IMR-90 (cell line): Measurements from ENCODE around the gene NNMT. TPM values are rescaled to one million over a fixed set of nuclear protein-coding genes. Genes with fewer than 3 reads are reported as not detected.

Source experiments
- ATAC-seq: fragments of 200-7000 bp; cut with Tn5 transposase; 2 replicates; pipeline ENCODE4 v1.9.1; 2020; ENCODE audit warnings: low read depth, mild to moderate bottlenecking, moderate library complexity
- BruUV-seq: library from RNA; stranded (reverse); fragments of 400-500 nt; replicated peaks from 2 replicates; lab custom pipeline; 2021; lab: Mats Ljungman, UMichigan
- CTCF ChIA-PET: fragments of 300-600 bp; formaldehyde crosslinking; extraction: SDS; loops from one replicate; lab custom pipeline; 2021; ENCODE audit warnings: antibody characterized with exemption; lab: Yijun Ruan, JAX
- POLR2A ChIA-PET: fragments of 300-600 bp; sonication (Branson Sonifier 250); formaldehyde crosslinking; loops from one replicate; lab custom pipeline; 2022; ENCODE audit warnings: antibody characterized with exemption; ENCODE audit not compliant: unreplicated experiment; lab: Charles Lee
- DNase-seq: peaks from one replicate; pipeline ENCODE4 v3.0.0; 2013
- H2AFZ ChIP-seq: replicated peaks from 2 replicates; pipeline ENCODE3; 2013; ENCODE audit warnings: low read length, mild to moderate bottlenecking; ENCODE audit not compliant: poor library complexity
- H2AK5ac ChIP-seq: 2 replicates; pipeline ENCODE4 v1.6.1; 2013; ENCODE audit warnings: low read depth, low read length, inconsistent platforms
- H2AK9ac ChIP-seq: replicated peaks from 2 replicates; pipeline ENCODE3; 2013; ENCODE audit warnings: mild to moderate bottlenecking, low read depth, low read length, moderate library complexity; ENCODE audit not compliant: poor library complexity
- H2BK120ac ChIP-seq: 2 replicates; pipeline ENCODE4 v1.6.1; 2013; ENCODE audit warnings: low read depth, low read length, inconsistent platforms
- H2BK15ac ChIP-seq: 3 replicates; pipeline ENCODE4 v1.6.1; 2013; ENCODE audit warnings: low read depth, low read length, inconsistent platforms
- H2BK20ac ChIP-seq: 2 replicates; pipeline ENCODE4 v1.6.1; 2013; ENCODE audit warnings: low read depth, mild to moderate bottlenecking, inconsistent platforms, low read length, moderate library complexity
- H2BK5ac ChIP-seq: 2 replicates; pipeline ENCODE4 v1.6.1; 2013; ENCODE audit warnings: mild to moderate bottlenecking, low read depth, low read length, inconsistent platforms; ENCODE audit not compliant: poor library complexity, severe bottlenecking
- H3K14ac ChIP-seq: replicated peaks from 2 replicates; pipeline ENCODE4 v1.6.1; 2013; ENCODE audit warnings: low read depth, low read length, inconsistent platforms
- H3K18ac ChIP-seq: 2 replicates; pipeline ENCODE4 v1.6.1; 2013; ENCODE audit warnings: low read depth, low read length, control low read depth
- H3K23ac ChIP-seq: 2 replicates; pipeline ENCODE4 v1.6.1; 2013; ENCODE audit warnings: low read depth, low read length, inconsistent platforms
- H3K27ac ChIP-seq: 2 replicates; pipeline ENCODE4 v1.5.1; 2013; ENCODE audit warnings: mild to moderate bottlenecking, control low read depth, low read length; ENCODE audit not compliant: insufficient read depth
- H3K27me3 ChIP-seq: 2 replicates; pipeline ENCODE4 v1.6.1; 2013; ENCODE audit warnings: low read length; ENCODE audit not compliant: control insufficient read depth, insufficient read depth
- H3K36me3 ChIP-seq: 2 replicates; pipeline ENCODE4 v1.6.1; 2013; ENCODE audit warnings: low read length, mixed read lengths; ENCODE audit not compliant: control insufficient read depth, insufficient read depth
- H3K4ac ChIP-seq: 2 replicates; pipeline ENCODE4 v1.6.1; 2013; ENCODE audit warnings: low read depth, low read length, inconsistent platforms
- H3K4me1 ChIP-seq: 2 replicates; pipeline ENCODE4 v1.6.1; 2013; ENCODE audit warnings: low read length, mixed read lengths; ENCODE audit not compliant: control insufficient read depth, insufficient read depth
- H3K4me2 ChIP-seq: 2 replicates; pipeline ENCODE4 v1.6.1; 2013; ENCODE audit warnings: low read depth, mild to moderate bottlenecking, control low read depth, low read length, moderate library complexity
- H3K4me3 ChIP-seq: 2 replicates; pipeline ENCODE4 v1.5.1; 2013; ENCODE audit warnings: low read depth, mild to moderate bottlenecking, control low read depth, low read length, moderate library complexity; ENCODE audit not compliant: insufficient read depth
- H3K56ac ChIP-seq: 2 replicates; pipeline ENCODE4 v1.6.1; 2013; ENCODE audit warnings: low read length, inconsistent platforms; ENCODE audit not compliant: insufficient read depth; ENCODE audit errors: extremely low read depth
- H3K79me1 ChIP-seq, 2 experiments: 2 replicates each; pipeline ENCODE4 v1.6.1; 2013; ENCODE audit warnings: low read length in 2 of 2, inconsistent platforms in 1 of 2, low read depth in 1 of 2
- H3K9ac ChIP-seq: 2 replicates; pipeline ENCODE4 v1.6.1; 2013; ENCODE audit warnings: low read depth, low read length, control low read depth
- H3K9me1 ChIP-seq: 2 replicates; pipeline ENCODE4 v1.6.1; 2013; ENCODE audit warnings: low read length, inconsistent platforms; ENCODE audit not compliant: insufficient read depth
- H3K9me3 ChIP-seq: 2 replicates; pipeline ENCODE4 v1.6.1; 2013; ENCODE audit warnings: low read length; ENCODE audit not compliant: control insufficient read depth, insufficient read depth
- H4K20me1 ChIP-seq: 2 replicates; pipeline ENCODE4 v1.6.1; 2013; ENCODE audit warnings: low read length, inconsistent platforms; ENCODE audit not compliant: insufficient read depth
- H4K5ac ChIP-seq: 2 replicates; pipeline ENCODE4 v1.6.1; 2013; ENCODE audit warnings: mild to moderate bottlenecking, low read depth, low read length, control low read depth
- H4K8ac ChIP-seq, 2 experiments: 2 replicates each; pipeline ENCODE4 v1.6.1; 2013; ENCODE audit warnings: low read depth in 2 of 2, low read length in 2 of 2, control low read depth in 1 of 2, inconsistent platforms in 1 of 2
- H4K91ac ChIP-seq: 2 replicates; pipeline ENCODE4 v1.6.1; 2013; ENCODE audit warnings: low read depth, low read length, inconsistent platforms; ENCODE audit not compliant: insufficient read depth
- BHLHE40 ChIP-seq: fragments of 150-350 bp; IDR thresholded peaks from 2 replicates; pipeline ENCODE4 v1.6.1; 2016; ENCODE audit warnings: mild to moderate bottlenecking, low read depth, low read length
- CEBPB ChIP-seq: IDR thresholded peaks from 2 replicates; pipeline ENCODE4 v1.6.1; 2012; ENCODE audit warnings: low read depth, low read length, improper control_type of control experiment
- CHD1 ChIP-seq: IDR thresholded peaks from 2 replicates; pipeline ENCODE4 v1.6.1; 2012; ENCODE audit warnings: low read depth, low read length, improper control_type of control experiment
- FOS ChIP-seq: fragments of 150-350 bp; IDR thresholded peaks from 2 replicates; pipeline ENCODE4 v1.6.1; 2016; ENCODE audit warnings: low read depth, low read length
- MAFK ChIP-seq: IDR thresholded peaks from 2 replicates; pipeline ENCODE4 v1.6.1; 2012; ENCODE audit warnings: low read depth, low read length, improper control_type of control experiment
- MAZ ChIP-seq: IDR thresholded peaks from 2 replicates; pipeline ENCODE4 v1.6.1; 2012; ENCODE audit warnings: low read depth, mild to moderate bottlenecking, low read length, improper control_type of control experiment, moderate library complexity, borderline replicate concordance
- MXI1 ChIP-seq: IDR thresholded peaks from 2 replicates; pipeline ENCODE4 v1.6.1; 2012; ENCODE audit warnings: low read depth, mild to moderate bottlenecking, low read length, moderate library complexity, borderline replicate concordance
- NFE2L2 ChIP-seq: fragments of 150-350 bp; IDR thresholded peaks from 2 replicates; pipeline ENCODE4 v1.6.1; 2016; ENCODE audit warnings: low read depth, mild to moderate bottlenecking, low read length
- POLR2A ChIP-seq: IDR thresholded peaks from 2 replicates; pipeline ENCODE4 v1.6.1; 2012; ENCODE audit warnings: mild to moderate bottlenecking, low read depth, low read length
- RAD21 ChIP-seq: IDR thresholded peaks from 2 replicates; pipeline ENCODE4 v1.6.1; 2012; ENCODE audit warnings: low read length, improper control_type of control experiment
- RCOR1 ChIP-seq: IDR thresholded peaks from 2 replicates; pipeline ENCODE4 v1.6.1; 2012; ENCODE audit warnings: mild to moderate bottlenecking, low read length, improper control_type of control experiment; ENCODE audit not compliant: insufficient replicate concordance
- RFX5 ChIP-seq: IDR thresholded peaks from 2 replicates; pipeline ENCODE4 v1.8.0; 2012; ENCODE audit warnings: low read depth, mild to moderate bottlenecking, low read length, moderate library complexity
- SMC3 ChIP-seq: fragments of 150-350 bp; IDR thresholded peaks from 2 replicates; pipeline ENCODE4 v1.6.1; 2016; ENCODE audit warnings: low read depth, mild to moderate bottlenecking, antibody characterized with exemption, low read length, moderate library complexity
- WGBS, 2 experiments: methylation state at CpG; one replicate each; pipeline versions ENCODE4 v1.1.5 to v1.1.7; 2013; ENCODE audit warnings: missing lambda C conversion rate in 2 of 2; ENCODE audit not compliant: insufficient read length in 1 of 2; ENCODE audit errors: extremely low coverage in 2 of 2; 5-methylcytosine and 5-hydroxymethylcytosine counted together
- dilution Hi-C: fragments of 300-500 bp; cut with HindIII; formaldehyde crosslinking; loops from one replicate; pipeline ENCODE4 v1.14.3; 2018; ENCODE audit warnings: low sequenced_read_pairs; ENCODE audit not compliant: unreplicated experiment
- in situ Hi-C: fragments of 300-500 bp; cut with MboI; formaldehyde crosslinking; loops from 3 replicates; pipeline ENCODE4 v1.14.3; 2019; ENCODE audit warnings: low sequenced_read_pairs, inconsistent platforms, mixed read lengths
- intact Hi-C: fragments of 100-400 bp; cut with micrococcal nuclease; formaldehyde crosslinking; loops from 2 replicates; pipeline ENCODE4 v1.10.0; 2022
- polyA plus RNA-seq, 3 experiments: library from polyadenylated mRNA; depleted of rRNA; stranded (reverse); fragments of >200 nt; gene quantifications; 2 replicates each; pipeline ENCODE4 v1.2.3, GENCODE V29; 2012; ENCODE audit warnings: low replicate concordance in 1 of 3
- total RNA-seq: library from RNA; depleted of rRNA; stranded (reverse); fragments of >200 nt; gene quantifications from 2 replicates; pipeline ENCODE4 v1.2.3, GENCODE V29; 2012
- TF ChIP-seq, protein P1 (sequence below): fragments of 150-350 bp; IDR thresholded peaks from 2 replicates; pipeline ENCODE4 v1.6.1; 2016; ENCODE audit warnings: low read depth, mild to moderate bottlenecking, low read length, moderate library complexity, borderline replicate concordance
- TF ChIP-seq, protein P2 (sequence below): fragments of 150-350 bp; IDR thresholded peaks from 2 replicates; pipeline ENCODE4 v1.6.1; 2017; ENCODE audit warnings: mild to moderate bottlenecking, antibody characterized with exemption, low read length, low read depth
- TF ChIP-seq, protein P3 (sequence below): conservative IDR thresholded peaks from 2 replicates; pipeline ENCODE4 v1.5.1; 2012; ENCODE audit warnings: mild to moderate bottlenecking, low read depth, low read length, improper control_type of control experiment

Gene NNMT
- total and polyA plus RNA-seq, 2 of the 4 experiments (the other 2 are of a cell fraction) = 79.7 to 108 TPM

DNA sequence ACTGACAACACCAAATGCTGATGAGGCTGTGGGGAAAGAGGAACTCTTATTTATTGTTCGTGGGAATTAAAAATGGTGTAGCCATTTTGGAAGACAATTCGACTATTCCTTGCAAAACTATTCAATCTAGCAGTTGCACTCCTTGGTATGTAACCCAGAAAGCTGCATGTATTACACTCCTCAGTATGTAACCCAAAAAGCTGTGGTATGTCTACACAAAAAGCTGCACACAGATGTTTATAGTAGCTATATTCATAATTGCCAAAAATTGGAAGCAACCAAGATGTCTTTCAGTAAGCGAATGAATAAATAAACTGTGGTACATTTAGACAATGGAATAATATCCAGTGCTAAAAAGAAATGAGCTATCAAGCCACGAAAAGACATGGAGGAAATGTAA is 4.9 kb downstream of the NNMT start:
- TF ChIP-seq BHLHE40 = no peak
- TF ChIP-seq NFE2L2 = no peak
- TF ChIP-seq RCOR1 = no peak
- no peak for TF ChIP-seq CHD1
- TF ChIP-seq MAFK = no peak
- TF ChIP-seq MAZ = no peak
- no peak for TF ChIP-seq MXI1
- TF ChIP-seq, protein P1, sequence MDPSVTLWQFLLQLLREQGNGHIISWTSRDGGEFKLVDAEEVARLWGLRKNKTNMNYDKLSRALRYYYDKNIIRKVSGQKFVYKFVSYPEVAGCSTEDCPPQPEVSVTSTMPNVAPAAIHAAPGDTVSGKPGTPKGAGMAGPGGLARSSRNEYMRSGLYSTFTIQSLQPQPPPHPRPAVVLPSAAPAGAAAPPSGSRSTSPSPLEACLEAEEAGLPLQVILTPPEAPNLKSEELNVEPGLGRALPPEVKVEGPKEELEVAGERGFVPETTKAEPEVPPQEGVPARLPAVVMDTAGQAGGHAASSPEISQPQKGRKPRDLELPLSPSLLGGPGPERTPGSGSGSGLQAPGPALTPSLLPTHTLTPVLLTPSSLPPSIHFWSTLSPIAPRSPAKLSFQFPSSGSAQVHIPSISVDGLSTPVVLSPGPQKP = no peak
- TF ChIP-seq, protein P2, sequence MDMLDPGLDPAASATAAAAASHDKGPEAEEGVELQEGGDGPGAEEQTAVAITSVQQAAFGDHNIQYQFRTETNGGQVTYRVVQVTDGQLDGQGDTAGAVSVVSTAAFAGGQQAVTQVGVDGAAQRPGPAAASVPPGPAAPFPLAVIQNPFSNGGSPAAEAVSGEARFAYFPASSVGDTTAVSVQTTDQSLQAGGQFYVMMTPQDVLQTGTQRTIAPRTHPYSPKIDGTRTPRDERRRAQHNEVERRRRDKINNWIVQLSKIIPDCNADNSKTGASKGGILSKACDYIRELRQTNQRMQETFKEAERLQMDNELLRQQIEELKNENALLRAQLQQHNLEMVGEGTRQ = no peak
- TF ChIP-seq SMC3 = no peak
- TF ChIP-seq FOS = no peak
- no peak for TF ChIP-seq CEBPB
- TF ChIP-seq RFX5 = no peak
- TF ChIP-seq, protein P3, sequence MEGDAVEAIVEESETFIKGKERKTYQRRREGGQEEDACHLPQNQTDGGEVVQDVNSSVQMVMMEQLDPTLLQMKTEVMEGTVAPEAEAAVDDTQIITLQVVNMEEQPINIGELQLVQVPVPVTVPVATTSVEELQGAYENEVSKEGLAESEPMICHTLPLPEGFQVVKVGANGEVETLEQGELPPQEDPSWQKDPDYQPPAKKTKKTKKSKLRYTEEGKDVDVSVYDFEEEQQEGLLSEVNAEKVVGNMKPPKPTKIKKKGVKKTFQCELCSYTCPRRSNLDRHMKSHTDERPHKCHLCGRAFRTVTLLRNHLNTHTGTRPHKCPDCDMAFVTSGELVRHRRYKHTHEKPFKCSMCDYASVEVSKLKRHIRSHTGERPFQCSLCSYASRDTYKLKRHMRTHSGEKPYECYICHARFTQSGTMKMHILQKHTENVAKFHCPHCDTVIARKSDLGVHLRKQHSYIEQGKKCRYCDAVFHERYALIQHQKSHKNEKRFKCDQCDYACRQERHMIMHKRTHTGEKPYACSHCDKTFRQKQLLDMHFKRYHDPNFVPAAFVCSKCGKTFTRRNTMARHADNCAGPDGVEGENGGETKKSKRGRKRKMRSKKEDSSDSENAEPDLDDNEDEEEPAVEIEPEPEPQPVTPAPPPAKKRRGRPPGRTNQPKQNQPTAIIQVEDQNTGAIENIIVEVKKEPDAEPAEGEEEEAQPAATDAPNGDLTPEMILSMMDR = no peak
- TF ChIP-seq POLR2A = no peak
- TF ChIP-seq RAD21 = no peak
- dilution Hi-C loops = no loop called here
- no peak overlapping the region for H4K8ac ChIP-seq
- peaks cover 6% of the 10 kb centered on the region for H3K9me3 ChIP-seq
- H3K9ac ChIP-seq = no peak overlapping the region
- WGBS, 2 experiments = no CpG with 5 or more reads among the region's 4 CpGs
- no peak overlapping the region for H3K56ac ChIP-seq
- no peak overlapping the region for H4K91ac ChIP-seq
- H2BK20ac ChIP-seq = no peak overlapping the region
- H2BK15ac ChIP-seq = no peak overlapping the region
- ATAC-seq (no peak), DNase-seq (no peak)
- H2AFZ ChIP-seq = no peak overlapping the region
- no peak overlapping the region for H3K18ac ChIP-seq
- H2BK120ac ChIP-seq = no peak overlapping the region
- no peak overlapping the region for H3K14ac ChIP-seq
- H3K4me1 ChIP-seq = peaks cover 9% of the 10 kb centered on the region
- H2AK9ac ChIP-seq = no peak overlapping the region
- no peaks in the 10 kb centered on the region for H3K27me3 ChIP-seq
- intact Hi-C loops = no loop called here
- POLR2A ChIA-PET = no interaction called here
- no peak overlapping the region for H2AK5ac ChIP-seq
- H2BK5ac ChIP-seq = no peak overlapping the region
- H4K20me1 ChIP-seq = peaks cover 3% of the 10 kb centered on the region; the same call in 1 of the 2 replicates
- no peak overlapping the region for H3K4me2 ChIP-seq
- CTCF ChIA-PET = no interaction called here
- no peak overlapping the region for H4K5ac ChIP-seq
- peaks cover 14% of the 10 kb centered on the region for H3K36me3 ChIP-seq
- no peak overlapping the region for H3K4ac ChIP-seq
- in situ Hi-C loops = no loop called here
- peaks cover 20 to 37% of the 10 kb centered on the region in 2 experiments for H3K79me1 ChIP-seq
- H3K23ac ChIP-seq = no peak overlapping the region
- no peak overlapping the region for H3K4me3 ChIP-seq
- no TSS peak for BruUV-seq
- H3K27ac ChIP-seq = no peak overlapping the region
- peaks cover 5% of the 10 kb centered on the region; the same call in 1 of the 2 replicates for H3K9me1 ChIP-seq
